ENCODE results near the gene IQSEC1. TPM values are rescaled to one million over a fixed set of nuclear protein-coding genes. Genes with fewer than 3 reads are reported as not detected.

The IQSEC1 gene
- total and polyA plus RNA-seq, 2 donors (not counting 1 experiment from before 2014, with no cell fraction given): 4.3 to 18.2 TPM

GRCh38 chr3:12974819-12975218 is 98.4 kb downstream of the IQSEC1 start:
- no peaks in the 10 kb centered on the region for H3K36me3 ChIP-seq (ENCODE audit: control insufficient read depth, insufficient read depth, low read length)
- H2AFZ ChIP-seq (ENCODE audit: low read length): no peak overlapping the region
- DNase-seq (ENCODE audit: low read depth in 2 of 2): no peak
- no peak overlapping the region for H3K4me3 ChIP-seq (replicated peaks in 1 of 4; ENCODE audit: control extremely low read depth in 1 of 4, insufficient read depth in 1 of 4, low read depth in 3 of 4, low read length in 4 of 4)
- H3K27me3 ChIP-seq (ENCODE audit: control insufficient read depth, insufficient read depth, low read length): peaks cover 4% of the 10 kb centered on the region
- H4K20me1 ChIP-seq (ENCODE audit: control insufficient read depth, extremely low read depth, insufficient read depth, low read length): no peaks in the 10 kb centered on the region
- no peaks in the 10 kb centered on the region for H3K4me1 ChIP-seq (ENCODE audit: control insufficient read depth, extremely low read depth, insufficient read depth, low read length)
- H3K4me2 ChIP-seq (ENCODE audit: extremely low read depth, insufficient read depth, low read length): no peak overlapping the region
- no peaks in the 10 kb centered on the region for H3K9me3 ChIP-seq (ENCODE audit: control insufficient read depth, insufficient read depth, low read depth, low read length)
- no peak for TF ChIP-seq EZH2 (IDR thresholded peaks at IDR 0.05; ENCODE audit: low read length, missing control alignments)
- TF ChIP-seq CTCF (conservative IDR thresholded peaks at IDR 0.05 in 1 of 2, IDR thresholded peaks at IDR 0.05 in 1 of 2; ENCODE audit: low read depth in 1 of 2, low read length in 2 of 2): no peak
- H3K79me2 ChIP-seq (ENCODE audit: control insufficient read depth, insufficient read depth, low read length): no peaks in the 10 kb centered on the region
- H3K27ac ChIP-seq (ENCODE audit: insufficient read depth, low read length): no peak overlapping the region
- H3K9ac ChIP-seq (ENCODE audit: insufficient read depth, low read length): no peak overlapping the region

GRCh38 chr3:12974334-12974733 is 98.9 kb downstream of the IQSEC1 start:
- H3K4me3 ChIP-seq (replicated peaks in 1 of 4; ENCODE audit: control extremely low read depth in 1 of 4, insufficient read depth in 1 of 4, low read depth in 3 of 4, low read length in 4 of 4): no peak overlapping the region
- H3K9me3 ChIP-seq (ENCODE audit: control insufficient read depth, insufficient read depth, low read depth, low read length): no peaks in the 10 kb centered on the region
- DNase-seq (ENCODE audit: low read depth in 2 of 2): peak in 1 of 2 donors; percentile 30
- H2AFZ ChIP-seq (ENCODE audit: low read length): no peak overlapping the region
- no peak overlapping the region for H3K9ac ChIP-seq (ENCODE audit: insufficient read depth, low read length)
- H3K79me2 ChIP-seq (ENCODE audit: control insufficient read depth, insufficient read depth, low read length): no peaks in the 10 kb centered on the region
- no peaks in the 10 kb centered on the region for H3K36me3 ChIP-seq (ENCODE audit: control insufficient read depth, insufficient read depth, low read length)
- H3K4me1 ChIP-seq (ENCODE audit: control insufficient read depth, extremely low read depth, insufficient read depth, low read length): no peaks in the 10 kb centered on the region
- TF ChIP-seq CTCF (conservative IDR thresholded peaks at IDR 0.05 in 1 of 2, IDR thresholded peaks at IDR 0.05 in 1 of 2; ENCODE audit: low read depth in 1 of 2, low read length in 2 of 2): no peak
- TF ChIP-seq EZH2 (IDR thresholded peaks at IDR 0.05; ENCODE audit: low read length, missing control alignments): no peak
- no peak overlapping the region for H3K27ac ChIP-seq (ENCODE audit: insufficient read depth, low read length)
- H3K27me3 ChIP-seq (ENCODE audit: control insufficient read depth, insufficient read depth, low read length): peaks cover 4% of the 10 kb centered on the region
- no peaks in the 10 kb centered on the region for H4K20me1 ChIP-seq (ENCODE audit: control insufficient read depth, extremely low read depth, insufficient read depth, low read length)
- no peak overlapping the region for H3K4me2 ChIP-seq (ENCODE audit: extremely low read depth, insufficient read depth, low read length)

- Histone ChIP-seq H3K79me2 (ENCODE audit: control insufficient read depth, insufficient read depth, low read length) (no peaks in the 10 kb centered on the region), H3K9me3 (ENCODE audit: control insufficient read depth, insufficient read depth, low read depth, low read length) (no peaks in the 10 kb centered on the region), H3K9ac (ENCODE audit: insufficient read depth, low read length) (no peak overlapping the region), H3K27me3 (ENCODE audit: control insufficient read depth, insufficient read depth, low read length) (peaks cover 4% of the 10 kb centered on the region), H3K4me3 (replicated peaks in 1 of 4; ENCODE audit: control extremely low read depth in 1 of 4, insufficient read depth in 1 of 4, low read depth in 3 of 4, low read length in 4 of 4) (no peak overlapping the region), H2AFZ (ENCODE audit: low read length) (no peak overlapping the region), H3K27ac (ENCODE audit: insufficient read depth, low read length) (no peak overlapping the region), H3K4me1 (ENCODE audit: control insufficient read depth, extremely low read depth, insufficient read depth, low read length) (no peaks in the 10 kb centered on the region), H4K20me1 (ENCODE audit: control insufficient read depth, extremely low read depth, insufficient read depth, low read length) (no peaks in the 10 kb centered on the region), H3K4me2 (ENCODE audit: extremely low read depth, insufficient read depth, low read length) (no peak overlapping the region), H3K36me3 (ENCODE audit: control insufficient read depth, insufficient read depth, low read length) (no peaks in the 10 kb centered on the region)
- no peak for DNase-seq (ENCODE audit: low read depth in 2 of 2)
- no peak for TF ChIP-seq CTCF (conservative IDR thresholded peaks at IDR 0.05 in 1 of 2, IDR thresholded peaks at IDR 0.05 in 1 of 2; ENCODE audit: low read depth in 1 of 2, low read length in 2 of 2)
- TF ChIP-seq EZH2 (IDR thresholded peaks at IDR 0.05; ENCODE audit: low read length, missing control alignments): no peak
These were observed 99.4 kb downstream of the IQSEC1 start for GRCh38 chr3:12973827-12974226.
